GM23338 (cell line): Measurements from ENCODE around the gene TENM4. TPM values are rescaled to one million over a fixed set of nuclear protein-coding genes. Genes with fewer than 3 reads are reported as not detected.

Source experiments
- ATAC-seq: fragments of 200-7000 bp; cut with Tn5 transposase; 3 replicates; pipeline ENCODE4 v1.9.1; 2020
- DNase-seq: peaks from one replicate; pipeline ENCODE4 v3.0.0-alpha.2; 2015; ENCODE audit warnings: low spot score
- H2AFZ ChIP-seq: fragments of 200-600 bp; sonication (generic); 2 replicates; pipeline ENCODE4 v1.8.0; 2016; ENCODE audit warnings: antibody characterized with exemption, mild to moderate bottlenecking, moderate library complexity
- H3F3A ChIP-seq: fragments of 200-600 bp; sonication (generic); replicated peaks from 2 replicates; pipeline ENCODE4 v1.8.0; 2017; ENCODE audit warnings: antibody characterized with exemption, mixed run types, low read depth
- H3K27ac ChIP-seq: fragments of 200-600 bp; sonication (generic); 2 replicates; pipeline ENCODE4 v1.6.1; 2016; ENCODE audit warnings: low read depth
- H3K27me3 ChIP-seq: fragments of 200-600 bp; sonication (generic); 2 replicates; pipeline ENCODE4 v1.8.0; 2016; ENCODE audit warnings: mild to moderate bottlenecking, mixed run types, moderate library complexity; ENCODE audit not compliant: insufficient read depth
- H3K36me3 ChIP-seq: fragments of 200-600 bp; sonication (generic); 2 replicates; pipeline ENCODE4 v1.8.0; 2016; ENCODE audit warnings: mild to moderate bottlenecking; ENCODE audit not compliant: insufficient read depth
- H3K4me1 ChIP-seq: fragments of 200-600 bp; sonication (generic); 2 replicates; pipeline ENCODE4 v1.8.0; 2016; ENCODE audit warnings: mild to moderate bottlenecking, moderate library complexity; ENCODE audit not compliant: insufficient read depth
- H3K4me2 ChIP-seq: fragments of 200-600 bp; sonication (generic); 2 replicates; pipeline ENCODE4 v1.7.1; 2017; ENCODE audit warnings: mixed run types
- H3K4me3 ChIP-seq: fragments of 200-600 bp; sonication (generic); 2 replicates; pipeline ENCODE4 v1.6.1; 2016; ENCODE audit warnings: mixed run types
- H3K79me2 ChIP-seq: fragments of 200-600 bp; sonication (generic); replicated peaks from 2 replicates; pipeline ENCODE4 v1.8.0; 2017; ENCODE audit warnings: mild to moderate bottlenecking; ENCODE audit not compliant: insufficient read depth
- H3K9me2 ChIP-seq: fragments of 200-600 bp; sonication (generic); 2 replicates; pipeline ENCODE4 v1.8.0; 2017; ENCODE audit not compliant: insufficient read depth
- H4K20me1 ChIP-seq: fragments of 200-600 bp; sonication (generic); replicated peaks from 2 replicates; pipeline ENCODE4 v1.8.0; 2017; ENCODE audit warnings: mild to moderate bottlenecking; ENCODE audit not compliant: insufficient read depth
- H3K27ac Mint-ChIP-seq: 2 replicates; pipeline ENCODE4 v1.8.0; 2020; ENCODE audit warnings: inconsistent platforms, mild to moderate bottlenecking, moderate library complexity, mixed read lengths
- H3K27me3 Mint-ChIP-seq: 3 replicates; pipeline ENCODE4 v1.8.0; 2022; ENCODE audit warnings: low read depth, mild to moderate bottlenecking, moderate library complexity, mixed read lengths, inconsistent platforms; ENCODE audit not compliant: insufficient read depth, poor library complexity
- H3K36me3 Mint-ChIP-seq: 3 replicates; pipeline ENCODE4 v1.8.0; 2021; ENCODE audit warnings: low read depth, mild to moderate bottlenecking, inconsistent platforms, moderate library complexity, mixed read lengths
- H3K4me1 Mint-ChIP-seq: 3 replicates; pipeline ENCODE4 v1.8.0; 2020; ENCODE audit warnings: mild to moderate bottlenecking, inconsistent platforms, mixed read lengths
- H3K4me3 Mint-ChIP-seq: 3 replicates; pipeline ENCODE4 v1.8.0; 2021; ENCODE audit warnings: moderate library complexity, mild to moderate bottlenecking, inconsistent platforms, mixed read lengths
- H3K9me3 Mint-ChIP-seq: 3 replicates; pipeline ENCODE4 v1.8.0; 2020; ENCODE audit warnings: moderate library complexity, mild to moderate bottlenecking, inconsistent platforms, mixed read lengths
- CREB1 ChIP-seq: fragments of 250-450 bp; sonication (Bioruptor Pico); IDR thresholded peaks from 2 replicates; pipeline ENCODE4 v1.5.0; 2020; ENCODE audit warnings: low read depth, mild to moderate bottlenecking, moderate library complexity
- CTCF ChIP-seq, 2 experiments: fragments of 200-600 bp in 1 of 2; sonication (generic) in 1 of 2; conservative IDR thresholded peaks; 2 replicates each; pipeline versions ENCODE4 v1.5.1 to v1.6.1; 2016 to 2017; ENCODE audit warnings: antibody characterized with exemption in 2 of 2, low read depth in 2 of 2, mild to moderate bottlenecking in 2 of 2, moderate library complexity in 1 of 2
- ETS1 ChIP-seq: IDR thresholded peaks from 2 replicates; pipeline ENCODE4 v1.6.1; 2016; ENCODE audit warnings: antibody characterized with exemption
- EZH2 ChIP-seq: fragments of 200-600 bp; sonication (generic); IDR thresholded peaks from one replicate; pipeline ENCODE4 v1.8.0; 2017; ENCODE audit warnings: antibody characterized with exemption, mild to moderate bottlenecking, low read depth; ENCODE audit not compliant: unreplicated experiment
- EZH2phosphoT487 ChIP-seq: fragments of 200-600 bp; sonication (generic); IDR thresholded peaks from one replicate; pipeline ENCODE4 v1.8.1; 2018; ENCODE audit warnings: antibody characterized with exemption; ENCODE audit not compliant: unreplicated experiment
- JUNB ChIP-seq: IDR thresholded peaks from one replicate; pipeline ENCODE4 v1.6.1; 2016; ENCODE audit warnings: antibody characterized with exemption; ENCODE audit not compliant: unreplicated experiment
- NANOG ChIP-seq: IDR thresholded peaks from 2 replicates; pipeline ENCODE4 v1.6.1; 2016; ENCODE audit warnings: antibody characterized with exemption, borderline replicate concordance
- POLR2AphosphoS5 ChIP-seq: IDR thresholded peaks from 2 replicates; pipeline ENCODE4 v1.6.1; 2016; ENCODE audit warnings: antibody characterized with exemption, low read depth
- REST ChIP-seq: IDR thresholded peaks from one replicate; pipeline ENCODE4 v1.6.1; 2018; ENCODE audit warnings: antibody characterized with exemption; ENCODE audit not compliant: unreplicated experiment
- STAT1 ChIP-seq: IDR thresholded peaks from one replicate; pipeline ENCODE4 v1.6.1; 2016; ENCODE audit warnings: antibody characterized with exemption; ENCODE audit not compliant: unreplicated experiment
- ZNF114 ChIP-seq: fragments of 250-450 bp; sonication (Bioruptor Pico); IDR thresholded peaks from 2 replicates; pipeline ENCODE4 v1.5.0; 2020; ENCODE audit warnings: mild to moderate bottlenecking, moderate library complexity
- ZNF331 ChIP-seq: fragments of 250-450 bp; sonication (Bioruptor Pico); IDR thresholded peaks from 2 replicates; pipeline ENCODE4 v1.5.0; 2020; ENCODE audit warnings: low read depth, mild to moderate bottlenecking, moderate library complexity
- ZNF462 ChIP-seq: fragments of 250-450 bp; sonication (Bioruptor Pico); IDR thresholded peaks from 2 replicates; pipeline ENCODE4 v1.5.0; 2020; ENCODE audit warnings: mild to moderate bottlenecking, moderate library complexity
- polyA plus RNA-seq: library from polyadenylated mRNA; unstranded; fragments of >200 nt; fragmentation: Nextera tagmentation; extraction: Ambion mirVana; gene quantifications from 2 replicates; pipeline ENCODE4 v1.2.1, GENCODE V29; 2016
- total RNA-seq: library from RNA; depleted of rRNA; stranded (reverse); fragments of >200 nt; shearing (Covaris generic); gene quantifications from 2 replicates; pipeline ENCODE4 v1.2.3, GENCODE V29; 2014

The TENM4 gene
- total and polyA plus RNA-seq, 2 experiments from 2014 or later: 7.3 TPM

GRCh38 chr11:79189055-79189454 is 251.8 kb downstream of the TENM4 start:
- Histone ChIP-seq H2AFZ (no peak overlapping the region), H3K27me3 (no peaks in the 10 kb centered on the region), H3K79me2 (no peaks in the 10 kb centered on the region), H3K4me3 (no peak overlapping the region), H3K4me1 (no peaks in the 10 kb centered on the region), H3F3A (no peaks in the 10 kb centered on the region), H3K36me3 (no peaks in the 10 kb centered on the region; the same call in 1 of the 2 replicates), H3K27ac (no peak overlapping the region), H3K9me2 (no peaks in the 10 kb centered on the region), H4K20me1 (no peaks in the 10 kb centered on the region), H3K4me2 (no peak overlapping the region)
- ATAC-seq (no peak), DNase-seq (no peak)
- H3K9me3 Mint-ChIP-seq: peaks cover 25% of the 10 kb centered on the region
- H3K27ac Mint-ChIP-seq: no peak overlapping the region
- no peak overlapping the region for H3K4me3 Mint-ChIP-seq
- no peak for TF ChIP-seq EZH2
- TF ChIP-seq CTCF (conservative IDR thresholded peaks at IDR 0.05; ENCODE audit: low read depth in 2 of 2): no peak
- no peak for TF ChIP-seq REST
- TF ChIP-seq NANOG: no peak
- no peak for TF ChIP-seq ZNF462 (CRISPR knock-in tag)
- no peak for TF ChIP-seq CREB1 (CRISPR knock-in tag)
- TF ChIP-seq JUNB: no peak
- no peak for TF ChIP-seq ZNF331 (CRISPR knock-in tag)
- TF ChIP-seq ETS1: no peak
- TF ChIP-seq STAT1: no peak
- TF ChIP-seq EZH2phosphoT487: no peak
- TF ChIP-seq ZNF114 (CRISPR knock-in tag): no peak
- no peak for TF ChIP-seq POLR2AphosphoS5
- H3K27me3 Mint-ChIP-seq: no peaks in the 10 kb centered on the region
- H3K36me3 Mint-ChIP-seq: peaks cover 14% of the 10 kb centered on the region
- H3K4me1 Mint-ChIP-seq: no peaks in the 10 kb centered on the region; the same call in 2 of the 3 replicates
